Neural progenitor cell (in vitro differentiated cells): ENCODE measurements around the gene OXSR1. TPM values are rescaled to one million over a fixed set of nuclear protein-coding genes. Genes with fewer than 3 reads are reported as not detected.

Experiments
- DNase-seq: peaks from one replicate; pipeline ENCODE4 v3.0.0-alpha.2; 2016; ENCODE audit warnings: low spot score
- H2AFZ ChIP-seq: fragments of 200-600 bp; sonication (generic); replicated peaks from 2 replicates; pipeline ENCODE4 v1.6.1; 2016; ENCODE audit warnings: antibody characterized with exemption
- H3F3A ChIP-seq: fragments of 200-600 bp; sonication (generic); 2 replicates; pipeline ENCODE4 v1.6.1; 2016; ENCODE audit warnings: antibody characterized with exemption, low read depth
- H3K27ac ChIP-seq: fragments of 200-600 bp; sonication (generic); 2 replicates; pipeline ENCODE4 v1.5.1; 2016; ENCODE audit warnings: mild to moderate bottlenecking
- H3K27me3 ChIP-seq: fragments of 200-600 bp; sonication (generic); 2 replicates; pipeline ENCODE4 v1.6.1; 2016; ENCODE audit warnings: mild to moderate bottlenecking, moderate library complexity
- H3K36me3 ChIP-seq: fragments of 200-600 bp; sonication (generic); 2 replicates; pipeline ENCODE4 v1.5.1; 2016
- H3K4me1 ChIP-seq: fragments of 200-600 bp; sonication (generic); 2 replicates; pipeline ENCODE4 v1.6.1; 2016; ENCODE audit warnings: mixed run types
- H3K4me2 ChIP-seq: fragments of 200-600 bp; sonication (generic); 2 replicates; pipeline ENCODE4 v1.6.1; 2016
- H3K4me3 ChIP-seq: fragments of 200-600 bp; sonication (generic); 2 replicates; pipeline ENCODE4 v1.5.1; 2016
- H3K79me2 ChIP-seq: fragments of 200-600 bp; sonication (generic); 2 replicates; pipeline ENCODE4 v1.6.1; 2016; ENCODE audit warnings: low read depth
- H3K9ac ChIP-seq: fragments of 200-600 bp; sonication (generic); 2 replicates; pipeline ENCODE4 v1.6.1; 2016
- H3K9me3 ChIP-seq: fragments of 200-600 bp; sonication (generic); 2 replicates; pipeline ENCODE4 v1.5.1; 2016; ENCODE audit warnings: low read depth
- H4K20me1 ChIP-seq: fragments of 200-600 bp; sonication (generic); 2 replicates; pipeline ENCODE4 v1.6.1; 2016; ENCODE audit warnings: low read depth
- H3K27ac Mint-ChIP-seq: 3 replicates; pipeline ENCODE4 v1.8.0; 2021; ENCODE audit warnings: mixed read lengths
- H3K27me3 Mint-ChIP-seq: 2 replicates; pipeline ENCODE4 v1.8.0; 2022; ENCODE audit warnings: low read depth, mild to moderate bottlenecking, inconsistent platforms, moderate library complexity, mixed read lengths; ENCODE audit not compliant: insufficient read depth
- H3K36me3 Mint-ChIP-seq: 3 replicates; pipeline ENCODE4 v1.8.0; 2021; ENCODE audit warnings: mixed read lengths
- H3K4me1 Mint-ChIP-seq: 3 replicates; pipeline ENCODE4 v1.8.0; 2021; ENCODE audit warnings: mixed read lengths
- H3K4me3 Mint-ChIP-seq: 3 replicates; pipeline ENCODE4 v1.8.0; 2021; ENCODE audit warnings: mild to moderate bottlenecking, moderate library complexity, mixed read lengths
- H3K9me3 Mint-ChIP-seq: 3 replicates; pipeline ENCODE4 v1.8.0; 2020; ENCODE audit warnings: mixed read lengths
- EZH2 ChIP-seq: fragments of 200-600 bp; sonication (generic); IDR thresholded peaks from 2 replicates; pipeline ENCODE4 v1.6.1; 2017; ENCODE audit warnings: antibody characterized with exemption, mild to moderate bottlenecking, moderate library complexity
- EZH2phosphoT487 ChIP-seq: fragments of 200-600 bp; sonication (generic); IDR thresholded peaks from 2 replicates; pipeline ENCODE4 v1.6.1; 2017; ENCODE audit warnings: antibody characterized with exemption
- total RNA-seq: library from RNA; depleted of rRNA; stranded (reverse); fragments of >200 nt; gene quantifications from 2 replicates; pipeline ENCODE4 v1.2.3, GENCODE V29; 2015; ENCODE audit warnings: low replicate concordance
- TF ChIP-seq, protein P1 (sequence below): fragments of 200-600 bp; sonication (generic); IDR thresholded peaks from 2 replicates; pipeline ENCODE4 v1.5.1; 2017; ENCODE audit warnings: antibody characterized with exemption, mild to moderate bottlenecking

The OXSR1 gene
- total RNA-seq, 1 donor from 2014 or later = 65.8 TPM

DNA sequence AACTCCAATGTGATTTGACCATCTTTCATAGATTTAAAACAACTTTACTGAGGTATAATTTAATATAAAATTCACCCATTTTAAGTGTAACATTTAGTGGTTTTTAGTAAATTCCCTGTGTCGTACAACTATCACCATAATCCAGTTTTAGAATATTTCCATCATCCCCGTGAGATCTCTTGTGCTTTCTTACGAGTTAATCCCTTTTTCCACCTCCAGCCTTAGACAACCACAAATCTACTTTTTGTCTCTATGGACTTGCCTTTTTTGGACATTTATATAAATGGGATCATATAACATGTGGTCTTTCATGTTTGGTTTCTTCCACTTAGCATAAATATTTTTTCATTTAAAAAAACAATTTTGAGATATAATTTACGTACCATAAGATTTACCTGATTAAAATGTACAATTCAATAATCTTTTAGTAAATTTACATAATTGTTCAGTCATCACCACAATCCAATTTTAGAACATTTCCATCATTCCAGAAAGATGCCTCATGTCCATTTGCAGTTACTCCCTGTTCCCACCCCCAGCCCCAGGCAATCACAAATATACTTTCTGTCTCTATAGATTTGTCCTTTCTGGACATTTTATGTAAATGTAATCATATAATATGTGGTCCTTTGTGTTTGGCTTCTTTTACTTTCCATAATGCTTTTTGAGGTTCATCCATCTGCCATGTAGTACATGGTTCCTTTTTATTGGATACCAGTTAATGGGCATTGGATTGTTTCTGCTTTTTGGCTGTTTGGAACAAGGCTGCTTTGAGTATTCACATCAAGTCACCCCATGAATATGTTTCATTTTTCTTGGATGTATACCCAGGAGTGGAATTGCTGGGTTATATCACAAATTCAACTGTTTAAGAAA is 3.1 kb downstream of the OXSR1 start:
- Histone ChIP-seq H3K4me3 (no peak overlapping the region), H3K79me2 (peaks cover 78% of the 10 kb centered on the region), H3K27ac (no peak overlapping the region), H4K20me1 (peaks cover 66% of the 10 kb centered on the region), H3K9me3 (no peaks in the 10 kb centered on the region), H3K27me3 (no peaks in the 10 kb centered on the region), H3K9ac (no peak overlapping the region), H2AFZ (no peak overlapping the region), H3K4me2 (peak overlapping the region; percentile 79), H3K36me3 (no peaks in the 10 kb centered on the region), H3F3A (peaks cover 15% of the 10 kb centered on the region), H3K4me1 (peaks cover 3% of the 10 kb centered on the region)
- Mint-ChIP-seq H3K27ac (no peak overlapping the region), H3K27me3 (peaks cover 10% of the 10 kb centered on the region), H3K9me3 (no peaks in the 10 kb centered on the region), H3K36me3 (peaks cover 15% of the 10 kb centered on the region), H3K4me1 (peaks cover 22% of the 10 kb centered on the region), H3K4me3 (no peak overlapping the region)
- TF ChIP-seq EZH2phosphoT487 (no peak), EZH2 (no peak)
- TF ChIP-seq, protein P1, sequence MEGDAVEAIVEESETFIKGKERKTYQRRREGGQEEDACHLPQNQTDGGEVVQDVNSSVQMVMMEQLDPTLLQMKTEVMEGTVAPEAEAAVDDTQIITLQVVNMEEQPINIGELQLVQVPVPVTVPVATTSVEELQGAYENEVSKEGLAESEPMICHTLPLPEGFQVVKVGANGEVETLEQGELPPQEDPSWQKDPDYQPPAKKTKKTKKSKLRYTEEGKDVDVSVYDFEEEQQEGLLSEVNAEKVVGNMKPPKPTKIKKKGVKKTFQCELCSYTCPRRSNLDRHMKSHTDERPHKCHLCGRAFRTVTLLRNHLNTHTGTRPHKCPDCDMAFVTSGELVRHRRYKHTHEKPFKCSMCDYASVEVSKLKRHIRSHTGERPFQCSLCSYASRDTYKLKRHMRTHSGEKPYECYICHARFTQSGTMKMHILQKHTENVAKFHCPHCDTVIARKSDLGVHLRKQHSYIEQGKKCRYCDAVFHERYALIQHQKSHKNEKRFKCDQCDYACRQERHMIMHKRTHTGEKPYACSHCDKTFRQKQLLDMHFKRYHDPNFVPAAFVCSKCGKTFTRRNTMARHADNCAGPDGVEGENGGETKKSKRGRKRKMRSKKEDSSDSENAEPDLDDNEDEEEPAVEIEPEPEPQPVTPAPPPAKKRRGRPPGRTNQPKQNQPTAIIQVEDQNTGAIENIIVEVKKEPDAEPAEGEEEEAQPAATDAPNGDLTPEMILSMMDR = no peak
- no peak for DNase-seq

DNA sequence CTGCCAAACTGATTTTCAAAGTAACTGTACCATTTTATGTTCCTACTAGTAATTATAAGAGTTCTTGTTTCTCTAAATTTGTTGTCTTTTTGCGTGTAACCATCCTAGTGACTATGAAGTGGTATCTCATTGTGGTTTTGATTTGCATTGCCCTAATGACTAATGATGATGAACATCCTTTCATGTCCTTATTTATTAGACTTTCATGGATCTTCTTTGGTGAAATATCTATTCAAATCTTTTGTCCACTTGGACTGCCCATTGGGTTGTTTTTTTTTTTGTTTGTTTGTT is 3.6 kb downstream of the OXSR1 start:
- Histone ChIP-seq H3K27ac (no peak overlapping the region), H3K36me3 (no peaks in the 10 kb centered on the region)

DNA sequence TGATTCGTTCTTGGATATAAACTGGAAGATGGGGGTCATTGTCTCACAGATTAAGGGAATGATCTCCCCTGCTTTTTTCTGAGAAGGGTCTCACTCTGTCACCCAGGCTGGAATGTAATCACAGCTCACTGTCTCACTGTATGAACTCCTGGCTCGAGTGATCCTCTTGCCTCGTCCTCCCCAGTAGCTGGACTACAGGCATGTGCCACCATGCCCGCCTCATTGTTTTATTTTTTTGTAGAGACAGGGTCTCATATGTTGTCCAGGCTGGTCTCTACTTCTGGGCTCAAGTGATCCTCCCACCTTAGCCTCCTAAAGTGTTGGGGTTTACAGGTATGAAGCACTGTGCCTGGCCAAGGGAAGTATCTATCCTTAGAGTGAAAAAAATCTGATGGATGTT is 5.4 kb downstream of the OXSR1 start:
- Histone ChIP-seq H3K27me3 (no peaks in the 10 kb centered on the region), H3K79me2 (peaks cover 100% of the 10 kb centered on the region), H3K4me2 (no peak overlapping the region), H3K9ac (no peak overlapping the region), H3K4me3 (no peak overlapping the region), H3K36me3 (no peaks in the 10 kb centered on the region), H3K4me1 (peaks cover 11% of the 10 kb centered on the region), H3K9me3 (no peaks in the 10 kb centered on the region), H2AFZ (no peak overlapping the region), H3F3A (peaks cover 6% of the 10 kb centered on the region), H4K20me1 (peaks cover 88% of the 10 kb centered on the region), H3K27ac (no peak overlapping the region)
- Mint-ChIP-seq H3K9me3 (no peaks in the 10 kb centered on the region), H3K27me3 (peaks cover 3% of the 10 kb centered on the region), H3K4me1 (peaks cover 22% of the 10 kb centered on the region), H3K4me3 (no peak overlapping the region), H3K27ac (no peak overlapping the region), H3K36me3 (peaks cover 17% of the 10 kb centered on the region)
- no peak for DNase-seq
- TF ChIP-seq, protein P1 = no peak
- TF ChIP-seq EZH2 = no peak
- no peak for TF ChIP-seq EZH2phosphoT487

More for the DNA sequence above, 3.6 kb downstream of the OXSR1 start:
- H3K9me3 ChIP-seq = no peaks in the 10 kb centered on the region
- H2AFZ ChIP-seq = no peak overlapping the region
- no peak for DNase-seq
- H3K9ac ChIP-seq = no peak overlapping the region
- TF ChIP-seq, protein P1 = no peak
- TF ChIP-seq EZH2phosphoT487 = no peak
- TF ChIP-seq EZH2 = no peak
- H3K4me3 ChIP-seq = no peak overlapping the region
- H4K20me1 ChIP-seq = peaks cover 72% of the 10 kb centered on the region
- Mint-ChIP-seq H3K27me3 (peaks cover 10% of the 10 kb centered on the region), H3K4me1 (peaks cover 27% of the 10 kb centered on the region), H3K27ac (no peak overlapping the region), H3K9me3 (no peaks in the 10 kb centered on the region), H3K36me3 (peaks cover 15% of the 10 kb centered on the region), H3K4me3 (no peak overlapping the region)
- H3K79me2 ChIP-seq = peaks cover 84% of the 10 kb centered on the region
- H3K4me1 ChIP-seq = peaks cover 9% of the 10 kb centered on the region
- no peaks in the 10 kb centered on the region for H3K27me3 ChIP-seq
- peaks cover 11% of the 10 kb centered on the region for H3F3A ChIP-seq
- H3K4me2 ChIP-seq = no peak overlapping the region
